GM12878 (cell line): Measurements from ENCODE around the gene RAD18. TPM values are rescaled to one million over a fixed set of nuclear protein-coding genes. Genes with fewer than 3 reads are reported as not detected.

Source experiments
- ATAC-seq: fragments of 200-7000 bp; cut with Tn5 transposase; 3 replicates; pipeline ENCODE4 v1.9.1; 2020; ENCODE audit warnings: mild to moderate bottlenecking, moderate library complexity
- BruUV-seq: library from RNA; stranded (reverse); fragments of 400-500 nt; replicated peaks from 2 replicates; lab custom pipeline; 2021; lab: Mats Ljungman, UMichigan
- CTCF ChIA-PET: fragments of 300-600 bp; sonication (Branson Sonifier 250); formaldehyde crosslinking; extraction: SDS; loops from one replicate; lab custom pipeline; 2021; ENCODE audit warnings: inconsistent platforms; lab: Yijun Ruan, JAX
- POLR2A ChIA-PET: fragments of 350-600 bp; formaldehyde crosslinking; extraction: SDS; loops from one replicate; lab custom pipeline; 2021; ENCODE audit warnings: inconsistent platforms; lab: Charles Lee
- RAD21 ChIA-PET: fragments of 300-600 bp; sonication (Branson Sonifier 250); formaldehyde crosslinking; loops from one replicate; lab custom pipeline; 2023; ENCODE audit warnings: antibody characterized with exemption; ENCODE audit not compliant: unreplicated experiment; lab: Charles Lee
- SMC1A ChIA-PET: fragments of 300-600 bp; sonication (Branson Sonifier 250); formaldehyde crosslinking; loops from one replicate; lab custom pipeline; 2023; ENCODE audit not compliant: unreplicated experiment, uncharacterized antibody; lab: Charles Lee
- DNase-seq: peaks from one replicate; pipeline ENCODE4 v3.0.0-alpha.2; 2011; ENCODE audit warnings: low read depth, low spot score
- FAIRE-seq: peaks from 3 replicates; lab custom pipeline; 2011; peaks lifted over from hg19 to GRCh38; lab: Jason Lieb, UNC
- H2AFZ ChIP-seq: 2 replicates; pipeline ENCODE4 v1.6.0; 2011; ENCODE audit warnings: low read depth, low read length, control low read depth; ENCODE audit not compliant: control insufficient read depth
- H3K27ac ChIP-seq: 2 replicates; pipeline ENCODE4 v1.5.1; 2011; ENCODE audit warnings: control low read depth; ENCODE audit not compliant: control insufficient read depth, insufficient read depth
- H3K27me3 ChIP-seq, 2 experiments: replicated peaks in 1 of 2; 2 replicates each; pipeline versions ENCODE4 v1.6.0 to v1.6.1; 2011; ENCODE audit warnings: low read length in 1 of 2; ENCODE audit not compliant: control insufficient read depth in 2 of 2, insufficient read depth in 2 of 2
- H3K36me3 ChIP-seq, 2 experiments: 2 replicates each; pipeline ENCODE4 v1.5.1; 2011; ENCODE audit warnings: low read length in 1 of 2; ENCODE audit not compliant: control insufficient read depth in 2 of 2, insufficient read depth in 2 of 2
- H3K4me1 ChIP-seq: 2 replicates; pipeline ENCODE4 v1.6.1; 2011; ENCODE audit warnings: mild to moderate bottlenecking, low read length, moderate library complexity, mixed read lengths; ENCODE audit not compliant: control insufficient read depth, insufficient read depth
- H3K4me2 ChIP-seq: 2 replicates; pipeline ENCODE4 v1.6.0; 2011; ENCODE audit warnings: control low read depth; ENCODE audit not compliant: control insufficient read depth, insufficient read depth
- H3K4me3 ChIP-seq: fragments of 200-600 bp; sonication (generic); 2 replicates; pipeline ENCODE4 v1.5.1; 2016
- H3K79me2 ChIP-seq: 2 replicates; pipeline ENCODE4 v1.6.0; 2011; ENCODE audit warnings: low read length; ENCODE audit not compliant: control insufficient read depth, insufficient read depth
- H3K9ac ChIP-seq: 2 replicates; pipeline ENCODE4 v1.8.0; 2011; ENCODE audit warnings: low read length, control low read depth, mixed read lengths; ENCODE audit not compliant: control insufficient read depth, insufficient read depth
- H3K9me3 ChIP-seq: replicated peaks from 3 replicates; pipeline ENCODE4 v1.5.1; 2011; ENCODE audit warnings: mild to moderate bottlenecking, low read length; ENCODE audit not compliant: control insufficient read depth, insufficient read depth
- H4K20me1 ChIP-seq: 2 replicates; pipeline ENCODE4 v1.6.0; 2011; ENCODE audit not compliant: control insufficient read depth, insufficient read depth
- ASH2L ChIP-seq: fragments of 300-600, 200-600 bp; sonication (generic); IDR thresholded peaks from 2 replicates; pipeline ENCODE4 v1.6.1; 2017; ENCODE audit warnings: low read depth, mild to moderate bottlenecking, borderline replicate concordance
- CHD2 ChIP-seq: IDR thresholded peaks from 2 replicates; pipeline ENCODE4 v1.6.1; 2011; ENCODE audit warnings: low read depth, low read length, improper control_type of control experiment, borderline replicate concordance
- EP300 ChIP-seq, 2 experiments: fragments of 150-350 bp in 1 of 2; IDR thresholded peaks; 2 replicates each; pipeline ENCODE4 v1.6.1; 2011 to 2012; ENCODE audit warnings: low read depth in 2 of 2, low read length in 2 of 2, borderline replicate concordance in 1 of 2, improper control_type of control experiment in 1 of 2, inconsistent platforms in 1 of 2; ENCODE audit not compliant: control insufficient read depth in 1 of 2
- GATAD2B ChIP-seq: fragments of 450-650 bp; conservative IDR thresholded peaks from 2 replicates; pipeline ENCODE4 v1.6.1; 2017; ENCODE audit warnings: low read depth, mild to moderate bottlenecking, moderate library complexity
- JUNB ChIP-seq: IDR thresholded peaks from 2 replicates; pipeline ENCODE4 v1.6.1; 2016; ENCODE audit warnings: antibody characterized with exemption, mild to moderate bottlenecking
- NR2C1 ChIP-seq: fragments of 450-650 bp; IDR thresholded peaks from 2 replicates; pipeline ENCODE4 v1.6.1; 2017; ENCODE audit warnings: antibody characterized with exemption, mild to moderate bottlenecking, moderate library complexity
- PAX5 ChIP-seq: IDR thresholded peaks from 2 replicates; pipeline ENCODE4 v1.6.1; 2011; ENCODE audit warnings: low read depth, low read length, borderline replicate concordance
- RCOR1 ChIP-seq: conservative IDR thresholded peaks from 2 replicates; pipeline ENCODE4 v1.6.1; 2012; ENCODE audit warnings: low read depth, low read length, improper control_type of control experiment
- SIX5 ChIP-seq: IDR thresholded peaks from 2 replicates; pipeline ENCODE4 v1.6.1; 2011; ENCODE audit warnings: mild to moderate bottlenecking, low read depth, low read length, moderate library complexity; ENCODE audit not compliant: severe bottlenecking
- TBL1XR1 ChIP-seq: IDR thresholded peaks from 2 replicates; pipeline ENCODE4 v1.6.1; 2012; ENCODE audit warnings: low read depth, low read length, improper control_type of control experiment
- ZBED1 ChIP-seq: IDR thresholded peaks from 2 replicates; pipeline ENCODE4 v1.6.1; 2016; ENCODE audit warnings: borderline replicate concordance
- ZNF622 ChIP-seq: fragments of 450-650 bp; IDR thresholded peaks from 2 replicates; pipeline ENCODE4 v1.6.1; 2017; ENCODE audit warnings: mild to moderate bottlenecking, inconsistent platforms
- in situ Hi-C: fragments of 300-500 bp; cut with MboI; formaldehyde crosslinking; loops from 9 replicates; pipeline ENCODE4 v1.14.3; 2018; ENCODE audit warnings: mixed read lengths
- intact Hi-C: fragments of 100-400 bp; cut with micrococcal nuclease; formaldehyde crosslinking; loops from one replicate; pipeline ENCODE4 v1.14.2; 2022; ENCODE audit not compliant: unreplicated experiment
- polyA plus RNA-seq, 11 experiments: library from polyadenylated mRNA; depleted of rRNA in 4 of 11; unstranded in 6 of 11; stranded (reverse) in 5 of 11; fragments of >200 nt; fragmentation: Nextera tagmentation in 4 of 11; fragmentation: Illumina TruSeq in 1 of 11; extraction: Ambion mirVana in 4 of 11; extraction: Trizol in 1 of 11; gene quantifications; 1 replicate in 1 of 11; 2 replicates in 10 of 11; pipeline versions ENCODE4 v1.2.1 to v1.2.3, GENCODE V29; 2011 to 2016; ENCODE audit warnings: inconsistent platforms in 2 of 11, missing spikeins in 2 of 11, low read depth in 1 of 11
- total RNA-seq, 4 experiments: library from RNA; depleted of rRNA in 3 of 4; stranded (reverse); fragments of >200 nt in 3 of 4; fragmentation: Illumina TruSeq in 1 of 4; extraction: Trizol in 1 of 4; gene quantifications; 2 replicates each; pipeline versions ENCODE4 v1.2.1 to v1.2.3, GENCODE V29; 2013 to 2021
- TF ChIP-seq, protein P1 (sequence below), 3 experiments: IDR thresholded peaks in 2 of 3; conservative IDR thresholded peaks in 1 of 3; 2 replicates each; pipeline ENCODE4 v1.5.1; 2011; ENCODE audit warnings: low read depth in 3 of 3, low read length in 3 of 3, mild to moderate bottlenecking in 3 of 3, control low read depth in 2 of 3, moderate library complexity in 2 of 3, inconsistent platforms in 1 of 3, mixed read lengths in 1 of 3; ENCODE audit not compliant: control insufficient read depth in 2 of 3, insufficient read depth in 1 of 3; ENCODE audit errors: extremely low read depth in 1 of 3
- TF ChIP-seq, protein P2 (sequence below): fragments of 450-650 bp; IDR thresholded peaks from 2 replicates; pipeline ENCODE4 v1.6.1; 2017; ENCODE audit warnings: mild to moderate bottlenecking, low read depth, inconsistent platforms; ENCODE audit not compliant: poor library complexity, severe bottlenecking
- TF ChIP-seq, protein P3 (sequence below): fragments of 450-650 bp; formaldehyde crosslinking; IDR thresholded peaks from 2 replicates; pipeline ENCODE4 v1.5.0; 2022; ENCODE audit warnings: mild to moderate bottlenecking, missing genetic modification characterization

Gene RAD18
- total and polyA plus RNA-seq, 10 of the 15 experiments (the other 5 are each of a cell fraction or from before 2014, with no cell fraction given) = 8.7 to 38.6 (median 19.2) TPM

- TF ChIP-seq, protein P1, sequence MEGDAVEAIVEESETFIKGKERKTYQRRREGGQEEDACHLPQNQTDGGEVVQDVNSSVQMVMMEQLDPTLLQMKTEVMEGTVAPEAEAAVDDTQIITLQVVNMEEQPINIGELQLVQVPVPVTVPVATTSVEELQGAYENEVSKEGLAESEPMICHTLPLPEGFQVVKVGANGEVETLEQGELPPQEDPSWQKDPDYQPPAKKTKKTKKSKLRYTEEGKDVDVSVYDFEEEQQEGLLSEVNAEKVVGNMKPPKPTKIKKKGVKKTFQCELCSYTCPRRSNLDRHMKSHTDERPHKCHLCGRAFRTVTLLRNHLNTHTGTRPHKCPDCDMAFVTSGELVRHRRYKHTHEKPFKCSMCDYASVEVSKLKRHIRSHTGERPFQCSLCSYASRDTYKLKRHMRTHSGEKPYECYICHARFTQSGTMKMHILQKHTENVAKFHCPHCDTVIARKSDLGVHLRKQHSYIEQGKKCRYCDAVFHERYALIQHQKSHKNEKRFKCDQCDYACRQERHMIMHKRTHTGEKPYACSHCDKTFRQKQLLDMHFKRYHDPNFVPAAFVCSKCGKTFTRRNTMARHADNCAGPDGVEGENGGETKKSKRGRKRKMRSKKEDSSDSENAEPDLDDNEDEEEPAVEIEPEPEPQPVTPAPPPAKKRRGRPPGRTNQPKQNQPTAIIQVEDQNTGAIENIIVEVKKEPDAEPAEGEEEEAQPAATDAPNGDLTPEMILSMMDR (IDR thresholded peaks at IDR 0.05 in 2 of 3, conservative IDR thresholded peaks at IDR 0.05 in 1 of 3; ENCODE audit: control insufficient read depth in 2 of 3, extremely low read depth in 1 of 3, insufficient read depth in 1 of 3, low read depth in 3 of 3, low read length in 3 of 3) = no peak
- TF ChIP-seq SIX5 = no peak
- no peak for TF ChIP-seq PAX5
- no peak for TF ChIP-seq ASH2L
- TF ChIP-seq GATAD2B = no peak
- no peak for TF ChIP-seq CHD2
- no peak for TF ChIP-seq RCOR1
- TF ChIP-seq, protein P2, sequence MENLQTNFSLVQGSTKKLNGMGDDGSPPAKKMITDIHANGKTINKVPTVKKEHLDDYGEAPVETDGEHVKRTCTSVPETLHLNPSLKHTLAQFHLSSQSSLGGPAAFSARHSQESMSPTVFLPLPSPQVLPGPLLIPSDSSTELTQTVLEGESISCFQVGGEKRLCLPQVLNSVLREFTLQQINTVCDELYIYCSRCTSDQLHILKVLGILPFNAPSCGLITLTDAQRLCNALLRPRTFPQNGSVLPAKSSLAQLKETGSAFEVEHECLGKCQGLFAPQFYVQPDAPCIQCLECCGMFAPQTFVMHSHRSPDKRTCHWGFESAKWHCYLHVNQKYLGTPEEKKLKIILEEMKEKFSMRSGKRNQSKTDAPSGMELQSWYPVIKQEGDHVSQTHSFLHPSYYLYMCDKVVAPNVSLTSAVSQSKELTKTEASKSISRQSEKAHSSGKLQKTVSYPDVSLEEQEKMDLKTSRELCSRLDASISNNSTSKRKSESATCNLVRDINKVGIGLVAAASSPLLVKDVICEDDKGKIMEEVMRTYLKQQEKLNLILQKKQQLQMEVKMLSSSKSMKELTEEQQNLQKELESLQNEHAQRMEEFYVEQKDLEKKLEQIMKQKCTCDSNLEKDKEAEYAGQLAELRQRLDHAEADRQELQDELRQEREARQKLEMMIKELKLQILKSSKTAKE = no peak
- TF ChIP-seq JUNB = no peak
- no peak for TF ChIP-seq ZBED1
- TF ChIP-seq TBL1XR1 = no peak
- TF ChIP-seq NR2C1 = no peak
- TF ChIP-seq ZNF622 = no peak
- TF ChIP-seq EP300 (IDR thresholded peaks at IDR 0.05; ENCODE audit: borderline replicate concordance in 1 of 2, control insufficient read depth in 1 of 2, low read depth in 2 of 2, low read length in 2 of 2) = no peak
- TF ChIP-seq, protein P3, sequence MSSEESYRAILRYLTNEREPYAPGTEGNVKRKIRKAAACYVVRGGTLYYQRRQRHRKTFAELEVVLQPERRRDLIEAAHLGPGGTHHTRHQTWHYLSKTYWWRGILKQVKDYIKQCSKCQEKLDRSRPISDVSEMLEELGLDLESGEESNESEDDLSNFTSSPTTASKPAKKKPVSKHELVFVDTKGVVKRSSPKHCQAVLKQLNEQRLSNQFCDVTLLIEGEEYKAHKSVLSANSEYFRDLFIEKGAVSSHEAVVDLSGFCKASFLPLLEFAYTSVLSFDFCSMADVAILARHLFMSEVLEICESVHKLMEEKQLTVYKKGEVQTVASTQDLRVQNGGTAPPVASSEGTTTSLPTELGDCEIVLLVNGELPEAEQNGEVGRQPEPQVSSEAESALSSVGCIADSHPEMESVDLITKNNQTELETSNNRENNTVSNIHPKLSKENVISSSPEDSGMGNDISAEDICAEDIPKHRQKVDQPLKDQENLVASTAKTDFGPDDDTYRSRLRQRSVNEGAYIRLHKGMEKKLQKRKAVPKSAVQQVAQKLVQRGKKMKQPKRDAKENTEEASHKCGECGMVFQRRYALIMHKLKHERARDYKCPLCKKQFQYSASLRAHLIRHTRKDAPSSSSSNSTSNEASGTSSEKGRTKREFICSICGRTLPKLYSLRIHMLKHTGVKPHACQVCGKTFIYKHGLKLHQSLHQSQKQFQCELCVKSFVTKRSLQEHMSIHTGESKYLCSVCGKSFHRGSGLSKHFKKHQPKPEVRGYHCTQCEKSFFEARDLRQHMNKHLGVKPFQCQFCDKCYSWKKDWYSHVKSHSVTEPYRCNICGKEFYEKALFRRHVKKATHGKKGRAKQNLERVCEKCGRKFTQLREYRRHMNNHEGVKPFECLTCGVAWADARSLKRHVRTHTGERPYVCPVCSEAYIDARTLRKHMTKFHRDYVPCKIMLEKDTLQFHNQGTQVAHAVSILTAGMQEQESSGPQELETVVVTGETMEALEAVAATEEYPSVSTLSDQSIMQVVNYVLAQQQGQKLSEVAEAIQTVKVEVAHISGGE = no peak
- Histone ChIP-seq H3K9ac (no peak overlapping the region), H3K4me1 (no peaks in the 10 kb centered on the region), H3K27ac (no peak overlapping the region), H4K20me1 (no peaks in the 10 kb centered on the region), H3K36me3 (peaks cover 0 to 10% of the 10 kb centered on the region in 2 experiments; a peak in 3 of 4 replicates), H3K9me3 (no peaks in the 10 kb centered on the region; the same call in 1 of the 3 replicates), H3K4me2 (no peak overlapping the region), H2AFZ (no peak overlapping the region), H3K27me3 (no peaks in the 10 kb centered on the region), H3K79me2 (no peaks in the 10 kb centered on the region), H3K4me3 (no peak overlapping the region)
- FAIRE-seq (no peak), DNase-seq (no peak), ATAC-seq (no peak)
- ChIA-PET SMC1A (no interaction called here), RAD21 (no interaction called here), CTCF (no interaction called here), POLR2A (no interaction called here)
- in situ Hi-C loops (no loop called here), intact Hi-C loops (no loop called here)
- no TSS peak for BruUV-seq
Observed at GRCh38 chr3:8885536-8886316, 77.5 kb downstream of the RAD18 start.
